Stomach (tissue), 9 donors: Measurements from ENCODE around the gene STMP1. TPM values are rescaled to one million over a fixed set of nuclear protein-coding genes. Genes with fewer than 3 reads are reported as not detected.
"Not testable (repeated sequence)": the region's sequence is repeated elsewhere in the genome, so short reads cannot be mapped to it uniquely, and the experiment has no call there.

Source experiments
- DNase-seq, 2 donors: peaks; one replicate each; pipeline versions ENCODE4 v3.0.0 to v3.0.0-alpha.2; 2013 to 2019
- H3K27ac ChIP-seq, 5 donors: fragments of 200-600 bp in 4 of 5; sonication (generic) in 4 of 5; one replicate each; pipeline ENCODE4 v1.5.1; 2013 to 2019; ENCODE audit warnings: mild to moderate bottlenecking in 1 of 5, moderate library complexity in 1 of 5
- H3K27me3 ChIP-seq, 3 donors: fragments of 200-600 bp; sonication (generic); one replicate each; pipeline ENCODE4 v1.5.1; 2017 to 2019; ENCODE audit warnings: mixed run types in 1 of 3
- H3K36me3 ChIP-seq, 4 donors: fragments of 200-600 bp; sonication (generic); 1 replicate in 3 of 4; 2 replicates in 1 of 4; pipeline ENCODE4 v1.5.1; 2016 to 2019
- H3K4me1 ChIP-seq, 4 donors: fragments of 200-600 bp; sonication (generic); one replicate each; pipeline ENCODE4 v1.5.1; 2016 to 2019
- H3K4me3 ChIP-seq, 4 donors: fragments of 200-600 bp; sonication (generic) in 3 of 4; one replicate each; pipeline ENCODE4 v1.5.1; 2016 to 2019; ENCODE audit warnings: mild to moderate bottlenecking in 1 of 4
- H3K9me3 ChIP-seq, 4 donors: fragments of 200-600 bp; sonication (generic); one replicate each; pipeline ENCODE4 v1.5.1; 2016 to 2019
- CTCF ChIP-seq, 7 experiments: fragments of 450-650 bp in 4 of 7; fragments of 200-600 bp in 3 of 7; sonication (generic) in 3 of 7; IDR thresholded peaks; one replicate each; pipeline ENCODE4 v1.5.1; 2016 to 2019; ENCODE audit warnings: antibody characterized with exemption in 7 of 7, control low read depth in 2 of 7, mild to moderate bottlenecking in 1 of 7
- EP300 ChIP-seq: sonication (generic); formaldehyde crosslinking; IDR thresholded peaks from one replicate; pipeline ENCODE4 v1.6.1; 2017; ENCODE audit warnings: antibody characterized with exemption
- POLR2A ChIP-seq, 4 donors: fragments of 450-650 bp; IDR thresholded peaks; one replicate each; pipeline ENCODE4 v1.6.1; 2016; ENCODE audit warnings: antibody characterized with exemption in 4 of 4, control low read depth in 2 of 4, mild to moderate bottlenecking in 1 of 4, moderate library complexity in 1 of 4
- POLR2AphosphoS5 ChIP-seq, 3 donors: sonication (generic); formaldehyde crosslinking; IDR thresholded peaks; one replicate each; pipeline ENCODE4 v1.6.1; 2016; ENCODE audit warnings: antibody characterized with exemption in 3 of 3
- WGBS, 5 donors: extraction: QIAGEN DNeasy Blood & Tissue Kit in 3 of 5; methylation state at CpG; one replicate each; pipeline versions ENCODE4 v1.1.5 to v1.1.7; 2013 to 2018; 5-methylcytosine and 5-hydroxymethylcytosine counted together
- intact Hi-C: fragments of 100-400 bp; cut with DNase I; formaldehyde crosslinking; loops from one replicate; pipeline ENCODE4 v1.15.1; 2023; ENCODE audit warnings: low total_unique reads
- polyA plus RNA-seq, 3 donors: library from polyadenylated mRNA; stranded (reverse); fragments of 200-250 nt; gene quantifications; one replicate each; pipeline ENCODE4 v1.2.3, GENCODE V29; 2013
- total RNA-seq, 5 donors: library from RNA; depleted of rRNA; stranded (reverse); fragments of >200 nt; gene quantifications; one replicate each; pipeline versions ENCODE4 v1.1.0 to v1.2.3, GENCODE V29; 2014 to 2016
- donor health status: healthy with polysubstance abuse.
- donor health status: Bipolar disorder and iron deficiency.
- donor health status: healthy.

The STMP1 gene
- total and polyA plus RNA-seq, 8 donors, result 3.5 to 42.0 (median 18.0) TPM

GRCh38 chr7:135618510-135618909 is 43.8 kb upstream of the STMP1 start:
- Histone ChIP-seq H3K4me3 (no peak overlapping the region), H3K9me3 (no peaks in the 10 kb centered on the region), H3K27me3 (no peaks in the 10 kb centered on the region), H3K27ac (no peak overlapping the region), H3K4me1 (peaks cover 0 to 5% (median 0%) of the 10 kb centered on the region in 4 donors), H3K36me3 (peaks cover 24 to 89% (median 75%) of the 10 kb centered on the region in 4 donors)
- WGBS, 5 donors, result 81 to 87% (median 85%) methylated on average over 7 of the region's 7 CpGs
- intact Hi-C loops, result no loop called here
- TF ChIP-seq POLR2AphosphoS5 (IDR thresholded peaks at IDR 0.05), result no peak
- no peak for TF ChIP-seq POLR2A (IDR thresholded peaks at IDR 0.05)
- TF ChIP-seq CTCF (IDR thresholded peaks at IDR 0.05), result no peak
- no peak for TF ChIP-seq EP300
- no peak for DNase-seq

GRCh38 chr7:135620447-135620846 is 41.9 kb upstream of the STMP1 start:
- Histone ChIP-seq H3K36me3 (peaks cover 24 to 93% (median 91%) of the 10 kb centered on the region in 4 donors), H3K9me3 (no peaks in the 10 kb centered on the region), H3K4me1 (peaks cover 0 to 5% (median 0%) of the 10 kb centered on the region in 4 donors), H3K27ac (peak overlapping the region in 1 of 5 donors; percentile 12), H3K4me3 (no peak overlapping the region), H3K27me3 (no peaks in the 10 kb centered on the region)
- intact Hi-C loops, result no loop called here
- 90 to 97% (median 95%) methylated on average over 2 of the region's 2 CpGs for WGBS, 5 donors
- DNase-seq, result no peak
- TF ChIP-seq POLR2A (IDR thresholded peaks at IDR 0.05) (no peak), POLR2AphosphoS5 (IDR thresholded peaks at IDR 0.05) (no peak)

GRCh38 chr7:135620980-135621850 is 41.1 kb upstream of the STMP1 start:
- H3K27me3 ChIP-seq, result no peaks in the 10 kb centered on the region
- H3K9me3 ChIP-seq, result no peaks in the 10 kb centered on the region
- H3K36me3 ChIP-seq, result peaks cover 27 to 94% (median 92%) of the 10 kb centered on the region in 4 donors
- H3K27ac ChIP-seq, result no peak overlapping the region
- 49 to 62% (median 56%) methylated on average over 1 of the region's 1 CpG for WGBS, 5 donors
- intact Hi-C loops, result no loop called here
- DNase-seq, result peak in 1 of 2 donors; percentile 86
- peaks cover 0 to 5% (median 0%) of the 10 kb centered on the region in 4 donors for H3K4me1 ChIP-seq
- H3K4me3 ChIP-seq, result no peak overlapping the region
- TF ChIP-seq CTCF (IDR thresholded peaks at IDR 0.05) (peak in 5 of 7 experiments; percentile 12 to 79 (median 67)), POLR2AphosphoS5 (IDR thresholded peaks at IDR 0.05) (no peak)

- no peak overlapping the region for H3K27ac ChIP-seq
- peaks cover 26 to 94% (median 91%) of the 10 kb centered on the region in 4 donors for H3K36me3 ChIP-seq
- WGBS, 5 donors, result 95 to 97% (median 96%) methylated on average over 7 of the region's 7 CpGs
- no peak for DNase-seq
- no peaks in the 10 kb centered on the region for H3K27me3 ChIP-seq
- no peak overlapping the region for H3K4me3 ChIP-seq
- intact Hi-C loops, result no loop called here
- TF ChIP-seq EP300 (no peak), CTCF (IDR thresholded peaks at IDR 0.05) (no peak), POLR2AphosphoS5 (IDR thresholded peaks at IDR 0.05) (no peak), POLR2A (IDR thresholded peaks at IDR 0.05) (no peak)
- H3K4me1 ChIP-seq, result no peaks in the 10 kb centered on the region
- no peaks in the 10 kb centered on the region for H3K9me3 ChIP-seq
Observed at GRCh38 chr7:135634191-135634878, 28.0 kb upstream of the STMP1 start.

- not testable (repeated sequence) for DNase-seq, H3K9me3 ChIP-seq, H3K4me1 ChIP-seq, H3K27ac ChIP-seq, H3K27me3 ChIP-seq, H3K4me3 ChIP-seq
- intact Hi-C loops, result loop anchor here (10.0 kb wide), 1 partner anchor 365 kb away; no protein-coding TSS in a partner anchor
- H3K36me3 ChIP-seq, result peaks cover 22 to 95% (median 93%) of the 10 kb centered on the region in 4 donors
Observed at GRCh38 chr7:135639690-135640089, 22.6 kb upstream of the STMP1 start.
